Activated CD4-positive, alpha-beta T cell treated with anti-CD3 and anti-CD28 coated beads, Interleukin-2, amount 10 ng/mL, durations not matched to agents 7 days and 5 days (primary cell): ENCODE data around the gene MZT2A. TPM values are rescaled to one million over a fixed set of nuclear protein-coding genes. Genes with fewer than 3 reads are reported as not detected.
"Not testable (repeated sequence)": the region's sequence is repeated elsewhere in the genome, so short reads cannot be mapped to it uniquely, and the experiment has no call there.

Source experiments
- CTCF ChIA-PET: fragments of 350-600 bp; sonication (Branson Sonifier 250); formaldehyde crosslinking; loops from one replicate; lab custom pipeline; 2021; ENCODE audit warnings: antibody characterized with exemption; lab: Charles Lee
- POLR2A ChIA-PET: fragments of 350-600 bp; sonication (Branson Sonifier 250); formaldehyde crosslinking; loops from one replicate; lab custom pipeline; 2021; ENCODE audit warnings: antibody characterized with exemption; lab: Charles Lee
- DNase-seq: peaks from one replicate; pipeline ENCODE4 v3.0.0-alpha.2; 2020
- H3K27ac Mint-ChIP-seq: one replicate; pipeline ENCODE4 v1.8.0; 2021; ENCODE audit warnings: mild to moderate bottlenecking, moderate library complexity, mixed read lengths
- H3K27me3 Mint-ChIP-seq: one replicate; pipeline ENCODE4 v1.8.0; 2021; ENCODE audit warnings: mixed read lengths
- H3K36me3 Mint-ChIP-seq: one replicate; pipeline ENCODE4 v1.8.0; 2021; ENCODE audit warnings: low read depth, mixed read lengths
- H3K4me1 Mint-ChIP-seq: one replicate; pipeline ENCODE4 v1.8.0; 2021; ENCODE audit warnings: mixed read lengths
- H3K4me3 Mint-ChIP-seq: one replicate; pipeline ENCODE4 v1.8.0; 2021; ENCODE audit warnings: mild to moderate bottlenecking, moderate library complexity, mixed read lengths
- H3K9me3 Mint-ChIP-seq: one replicate; pipeline ENCODE4 v1.8.0; 2021; ENCODE audit warnings: mixed read lengths
- total RNA-seq, 2 experiments: library from RNA; stranded (reverse); gene quantifications; one replicate each; pipeline ENCODE4 v1.2.3, GENCODE V29; 2021

The MZT2A gene
- total RNA-seq, 2 experiments from 2014 or later = 96.9 to 116 TPM

DNA sequence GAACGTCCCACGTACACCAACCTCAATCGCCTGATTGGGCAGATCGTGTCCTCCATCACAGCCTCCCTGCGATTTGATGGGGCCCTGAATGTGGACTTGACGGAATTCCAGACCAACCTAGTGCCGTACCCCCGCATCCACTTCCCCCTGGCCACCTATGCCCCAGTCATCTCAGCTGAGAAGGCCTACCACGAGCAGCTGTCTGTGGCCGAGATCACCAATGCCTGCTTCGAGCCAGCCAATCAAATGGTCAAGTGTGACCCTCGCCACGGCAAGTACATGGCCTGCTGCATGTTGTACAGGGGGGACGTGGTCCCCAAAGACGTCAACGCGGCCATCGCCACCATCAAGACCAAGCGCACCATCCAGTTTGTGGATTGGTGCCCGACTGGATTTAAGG is 11.8 kb downstream of the MZT2A start:
- H3K4me3 Mint-ChIP-seq, DNase-seq, CTCF ChIA-PET, H3K9me3 Mint-ChIP-seq, H3K27me3 Mint-ChIP-seq, POLR2A ChIA-PET, H3K27ac Mint-ChIP-seq: not testable (repeated sequence)
- H3K36me3 Mint-ChIP-seq = peaks cover 12% of the 10 kb centered on the region
- peaks cover 12% of the 10 kb centered on the region for H3K4me1 Mint-ChIP-seq

DNA sequence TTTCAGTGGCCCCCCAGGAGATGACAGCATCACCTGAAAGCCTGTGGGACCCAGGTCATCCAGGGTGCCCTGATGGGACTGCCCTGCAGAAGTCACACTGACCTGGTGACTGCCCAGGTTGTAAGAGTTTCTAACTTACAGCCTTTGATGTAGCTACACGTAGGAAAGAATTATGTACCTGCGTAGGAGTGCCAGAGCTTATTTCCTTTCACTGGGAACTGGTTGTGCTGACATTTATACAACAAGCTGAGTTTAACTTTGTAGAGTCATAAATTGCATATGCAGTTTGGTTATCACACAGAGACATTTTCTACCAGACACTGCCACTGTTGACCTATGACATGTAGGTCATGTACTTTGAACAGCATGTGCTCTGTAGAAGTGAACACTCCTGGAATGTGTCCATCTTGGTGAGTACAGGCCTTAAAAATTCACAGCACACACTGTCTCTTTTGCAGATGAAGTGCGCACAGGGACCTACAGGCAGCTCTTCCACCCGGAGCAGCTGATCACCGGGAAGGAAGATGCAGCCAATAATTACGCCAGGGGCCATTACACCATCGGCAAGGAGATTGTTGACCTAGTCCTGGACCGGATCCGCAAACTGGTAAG is 13.2 kb downstream of the MZT2A start:
- H3K4me3 Mint-ChIP-seq, CTCF ChIA-PET, H3K9me3 Mint-ChIP-seq, H3K27me3 Mint-ChIP-seq, POLR2A ChIA-PET, H3K27ac Mint-ChIP-seq, DNase-seq: not testable (repeated sequence)
- peaks cover 12% of the 10 kb centered on the region for H3K4me1 Mint-ChIP-seq
- H3K36me3 Mint-ChIP-seq = peaks cover 12% of the 10 kb centered on the region

DNA sequence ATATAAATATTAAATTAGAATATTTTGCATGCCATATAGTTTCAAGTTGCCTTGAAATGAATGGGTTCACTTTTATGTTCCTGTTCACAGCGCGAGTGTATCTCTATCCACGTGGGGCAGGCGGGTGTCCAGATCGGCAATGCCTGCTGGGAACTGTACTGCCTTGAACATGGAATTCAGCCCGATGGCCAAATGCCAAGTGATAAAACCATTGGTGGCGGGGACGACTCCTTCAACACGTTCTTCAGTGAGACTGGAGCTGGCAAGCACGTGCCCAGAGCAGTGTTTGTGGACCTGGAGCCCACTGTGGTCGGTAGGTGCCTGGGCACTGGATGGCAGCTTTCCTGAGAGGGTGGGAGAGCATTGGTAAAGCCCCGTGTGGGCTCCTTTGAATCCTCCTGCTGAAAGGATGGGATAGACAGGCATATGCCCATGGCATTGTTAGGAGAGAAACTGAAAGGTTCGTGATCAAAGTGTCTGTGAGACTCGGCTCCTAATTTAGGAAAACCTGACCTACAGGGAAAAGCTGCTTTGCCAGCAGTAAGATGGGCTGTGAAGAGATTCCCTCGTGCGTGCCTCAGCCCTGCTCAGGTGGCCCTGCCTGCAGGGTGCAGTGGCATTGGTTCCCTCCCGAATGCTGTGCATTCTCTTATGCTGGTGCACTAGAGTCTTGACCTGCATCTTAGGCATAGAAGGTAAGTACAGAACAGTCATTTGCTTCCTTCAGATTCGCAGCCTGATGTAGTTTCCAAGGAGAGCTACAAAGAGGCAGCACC is 13.9 kb downstream of the MZT2A start:
- Mint-ChIP-seq H3K36me3 (peaks cover 11% of the 10 kb centered on the region), H3K4me1 (peaks cover 12% of the 10 kb centered on the region)
- DNase-seq, H3K27ac Mint-ChIP-seq, H3K27me3 Mint-ChIP-seq, H3K9me3 Mint-ChIP-seq, POLR2A ChIA-PET, CTCF ChIA-PET, H3K4me3 Mint-ChIP-seq: not testable (repeated sequence)

DNA sequence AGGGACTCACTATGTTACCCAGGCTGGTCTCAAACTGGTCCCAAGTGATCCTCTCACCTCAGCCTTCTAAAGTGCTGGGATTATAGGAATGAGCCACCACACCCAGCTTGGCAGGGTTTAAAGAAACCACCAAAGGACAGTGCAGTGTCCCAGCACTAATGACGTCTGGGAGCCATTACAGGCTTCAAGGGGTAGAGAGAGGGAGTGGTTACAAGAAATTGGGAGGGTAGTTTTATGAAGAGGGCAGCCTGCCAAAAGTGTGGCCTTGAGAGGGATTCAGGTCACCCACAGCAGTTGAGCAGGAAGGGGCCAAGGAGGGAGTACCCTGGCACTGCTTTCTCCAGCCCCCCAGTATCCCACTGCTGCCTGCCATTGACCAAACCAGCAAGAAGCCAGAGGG is 15.0 kb downstream of the MZT2A start:
- H3K4me1 Mint-ChIP-seq, H3K27ac Mint-ChIP-seq, H3K36me3 Mint-ChIP-seq, DNase-seq, POLR2A ChIA-PET, H3K9me3 Mint-ChIP-seq, H3K27me3 Mint-ChIP-seq, H3K4me3 Mint-ChIP-seq: not testable (repeated sequence)
- CTCF ChIA-PET = interaction anchor here (1.6 kb wide), 1 partner anchor 15 kb away, joined by 4 read pairs; the partner anchor contains the start of gene MZT2A

DNA sequence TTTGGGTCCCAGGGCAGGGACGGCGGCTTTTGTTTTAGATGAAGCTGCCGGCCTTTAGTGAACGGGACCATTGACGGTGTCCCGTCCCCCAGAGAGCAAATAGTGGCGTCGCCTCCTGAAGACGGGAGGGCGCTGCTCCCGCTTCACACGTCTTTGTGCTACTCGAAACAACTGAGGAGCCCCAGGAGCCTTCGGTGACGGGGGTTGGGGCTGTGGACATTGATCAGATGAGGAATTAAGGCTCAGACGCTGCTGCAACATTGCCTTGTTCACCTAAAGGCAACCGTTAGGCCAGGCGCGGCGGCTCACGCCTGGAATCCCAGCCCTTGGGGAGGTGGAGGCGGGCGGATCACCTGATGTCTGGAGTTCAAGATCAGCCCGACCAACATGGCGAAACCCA is 15.8 kb downstream of the MZT2A start:
- not testable (repeated sequence) for H3K27me3 Mint-ChIP-seq, H3K4me3 Mint-ChIP-seq
- CTCF ChIA-PET = interaction anchor here (1.6 kb wide), 1 partner anchor 16 kb away, joined by 4 read pairs; the partner anchor contains the start of gene MZT2A

DNA sequence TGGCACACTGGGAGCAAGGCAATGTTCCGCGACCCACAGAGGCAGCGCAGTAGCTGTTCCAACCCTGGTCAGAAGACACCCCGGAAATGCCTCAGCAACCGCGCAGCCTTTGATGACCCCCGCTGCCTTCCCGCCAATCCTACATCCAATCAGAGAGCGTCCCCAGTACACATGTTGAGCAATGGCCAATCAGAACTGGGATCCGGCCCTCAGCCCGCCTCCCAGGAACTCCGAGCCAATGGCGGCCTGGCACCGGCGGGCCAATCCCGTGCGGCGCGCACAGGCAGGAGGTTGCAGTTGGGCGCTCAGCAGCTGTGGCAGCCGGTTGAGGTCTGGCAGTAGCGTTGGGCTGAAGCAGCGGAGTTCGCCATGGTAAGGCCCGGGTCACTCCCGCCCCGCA is 16.4 kb downstream of the MZT2A start, which contains the start of gene TUBA3D:
Gene TUBA3D, plus strand, starts transcription at position 289 of the 400 bp plus-strand sequence. Its CDS starts 81 bp downstream, at position 370.
- CTCF ChIA-PET = interaction anchor here (1.6 kb wide), 1 partner anchor 17 kb away, joined by 4 read pairs; the partner anchor contains the start of gene MZT2A
- DNase-seq = no peak
- no peaks in the 10 kb centered on the region for H3K4me1 Mint-ChIP-seq
- H3K4me3 Mint-ChIP-seq = no peak within 1 kb of the TSS
- no peak within 1 kb of the TSS for H3K27ac Mint-ChIP-seq
- peaks cover 3% of the 10 kb centered on the region for H3K36me3 Mint-ChIP-seq
- no peaks in the 10 kb centered on the region for H3K9me3 Mint-ChIP-seq
- H3K27me3 Mint-ChIP-seq = no peaks in the 10 kb centered on the region
- POLR2A ChIA-PET = no interaction called here

More for the DNA sequence above, 15.8 kb downstream of the MZT2A start:
- H3K27ac Mint-ChIP-seq, POLR2A ChIA-PET, H3K36me3 Mint-ChIP-seq, H3K4me1 Mint-ChIP-seq, H3K9me3 Mint-ChIP-seq, DNase-seq: not testable (repeated sequence)

DNA sequence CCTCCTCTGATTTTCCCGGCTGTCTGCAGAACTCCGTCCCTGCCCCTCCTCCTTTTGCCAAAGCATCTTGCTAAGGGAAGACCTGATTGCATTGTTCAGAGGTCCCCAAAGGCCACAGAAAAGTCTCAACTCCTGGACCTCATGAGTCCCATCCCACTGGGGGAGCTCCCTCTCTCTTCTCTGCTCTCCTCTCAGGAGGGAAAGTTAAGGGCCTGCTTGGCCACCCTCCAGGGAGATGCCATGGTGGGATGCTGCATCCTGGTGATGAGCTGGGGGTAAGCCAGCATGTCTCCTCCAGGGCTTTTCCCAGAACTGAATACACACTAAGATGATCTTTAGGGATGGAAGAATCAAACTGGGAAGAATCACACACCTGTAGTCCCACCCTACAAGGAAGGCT is 18.9 kb downstream of the MZT2A start:
- DNase-seq, H3K36me3 Mint-ChIP-seq, H3K27me3 Mint-ChIP-seq, H3K4me1 Mint-ChIP-seq, H3K4me3 Mint-ChIP-seq, POLR2A ChIA-PET, H3K27ac Mint-ChIP-seq, H3K9me3 Mint-ChIP-seq: not testable (repeated sequence)
- CTCF ChIA-PET = interaction anchor here (1.0 kb wide), 1 partner anchor 20 kb away, joined by 4 read pairs; no protein-coding TSS in a partner anchor

DNA sequence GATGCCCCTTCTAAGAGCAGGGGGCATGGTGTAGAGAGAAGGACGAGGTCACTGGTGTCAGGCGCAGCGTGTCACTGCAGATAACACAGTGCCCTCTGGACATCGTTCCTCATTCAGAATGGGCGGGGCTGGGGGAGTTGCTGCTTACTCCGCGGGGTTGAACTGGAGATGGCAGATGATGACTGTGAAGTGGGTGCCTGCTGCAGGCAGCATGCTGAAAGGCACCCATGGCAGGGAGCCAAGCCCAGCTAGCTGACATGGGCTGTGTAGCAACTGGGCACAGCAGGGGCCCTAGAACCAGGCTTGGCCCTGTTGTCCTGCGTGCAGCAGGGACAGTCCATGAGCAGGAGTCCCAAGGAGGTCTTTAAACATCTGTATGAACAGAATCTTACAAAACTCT is 20.6 kb downstream of the MZT2A start:
- POLR2A ChIA-PET, CTCF ChIA-PET: not testable (repeated sequence)

DNA sequence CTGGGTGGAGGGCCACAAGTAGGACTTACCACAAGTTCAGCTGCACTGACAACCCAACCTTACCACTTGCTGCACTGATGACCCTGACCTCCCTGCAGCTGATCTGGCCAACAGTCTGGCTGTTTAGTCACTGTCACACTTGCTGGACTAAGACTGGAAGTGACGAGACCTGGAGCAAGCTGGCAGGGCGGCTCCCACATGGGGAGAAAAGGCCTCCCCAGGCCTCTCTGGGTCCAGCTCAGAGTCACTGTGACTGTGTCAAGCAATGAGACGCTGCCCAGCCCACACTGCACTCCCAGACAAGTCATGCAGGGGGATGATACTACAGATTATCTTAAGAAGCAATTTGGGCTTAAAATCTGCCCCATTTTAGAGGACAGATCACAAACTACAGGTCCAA is 21.3 kb downstream of the MZT2A start:
- H3K36me3 Mint-ChIP-seq = not testable (repeated sequence)

More for the DNA sequence above, 20.6 kb downstream of the MZT2A start:
- H3K27me3 Mint-ChIP-seq, H3K4me3 Mint-ChIP-seq, DNase-seq, H3K9me3 Mint-ChIP-seq, H3K27ac Mint-ChIP-seq, H3K4me1 Mint-ChIP-seq, H3K36me3 Mint-ChIP-seq: not testable (repeated sequence)

DNA sequence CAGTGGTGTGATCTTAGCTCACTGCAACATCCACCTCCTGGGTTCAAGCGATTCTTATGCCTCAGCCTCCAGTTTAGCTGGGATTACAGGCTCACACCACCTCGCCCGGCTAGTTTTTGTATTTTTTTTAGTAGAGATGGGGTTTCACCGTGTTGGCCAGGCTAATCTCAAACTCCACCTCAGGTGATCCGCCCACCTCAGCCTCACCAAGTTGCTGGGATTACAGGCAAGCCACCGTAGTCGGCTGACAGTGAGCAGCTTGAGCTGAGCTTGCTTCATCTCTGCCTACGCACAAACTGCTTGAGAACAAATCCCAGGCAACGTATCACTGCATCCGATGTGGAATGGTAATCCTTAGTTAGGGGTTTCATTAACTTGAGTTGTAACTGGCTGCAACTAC is 24.5 kb downstream of the MZT2A start:
- DNase-seq, H3K36me3 Mint-ChIP-seq, H3K9me3 Mint-ChIP-seq, H3K4me1 Mint-ChIP-seq, CTCF ChIA-PET, H3K27me3 Mint-ChIP-seq, H3K4me3 Mint-ChIP-seq, H3K27ac Mint-ChIP-seq, POLR2A ChIA-PET: not testable (repeated sequence)

More for the DNA sequence above, 21.3 kb downstream of the MZT2A start:
- DNase-seq, POLR2A ChIA-PET, H3K27ac Mint-ChIP-seq, H3K27me3 Mint-ChIP-seq, H3K9me3 Mint-ChIP-seq, CTCF ChIA-PET, H3K4me1 Mint-ChIP-seq, H3K4me3 Mint-ChIP-seq: not testable (repeated sequence)

DNA sequence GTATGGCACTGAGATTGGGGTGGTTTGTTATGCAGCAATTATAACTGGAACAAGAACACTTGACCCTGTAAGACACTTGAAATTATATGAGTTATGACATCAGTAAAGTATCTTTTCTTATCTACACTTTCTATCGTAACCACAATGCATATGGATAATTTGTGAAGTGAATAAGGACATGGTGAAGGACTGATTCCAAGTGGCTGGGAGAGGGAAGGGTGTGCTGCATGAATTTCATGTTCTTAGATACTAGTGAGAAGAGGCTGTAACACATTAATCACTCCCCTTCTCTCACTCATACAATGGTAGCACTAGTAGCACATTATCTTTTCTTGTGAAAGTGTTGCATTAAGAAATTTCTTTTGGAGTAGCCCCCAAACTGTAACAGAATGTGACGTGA is 37.3 kb downstream of the MZT2A start:
- POLR2A ChIA-PET, H3K4me3 Mint-ChIP-seq, H3K36me3 Mint-ChIP-seq, DNase-seq, H3K9me3 Mint-ChIP-seq, H3K27ac Mint-ChIP-seq, CTCF ChIA-PET: not testable (repeated sequence)
- Mint-ChIP-seq H3K4me1 (peaks cover 10% of the 10 kb centered on the region), H3K27me3 (peaks cover 18% of the 10 kb centered on the region)

DNA sequence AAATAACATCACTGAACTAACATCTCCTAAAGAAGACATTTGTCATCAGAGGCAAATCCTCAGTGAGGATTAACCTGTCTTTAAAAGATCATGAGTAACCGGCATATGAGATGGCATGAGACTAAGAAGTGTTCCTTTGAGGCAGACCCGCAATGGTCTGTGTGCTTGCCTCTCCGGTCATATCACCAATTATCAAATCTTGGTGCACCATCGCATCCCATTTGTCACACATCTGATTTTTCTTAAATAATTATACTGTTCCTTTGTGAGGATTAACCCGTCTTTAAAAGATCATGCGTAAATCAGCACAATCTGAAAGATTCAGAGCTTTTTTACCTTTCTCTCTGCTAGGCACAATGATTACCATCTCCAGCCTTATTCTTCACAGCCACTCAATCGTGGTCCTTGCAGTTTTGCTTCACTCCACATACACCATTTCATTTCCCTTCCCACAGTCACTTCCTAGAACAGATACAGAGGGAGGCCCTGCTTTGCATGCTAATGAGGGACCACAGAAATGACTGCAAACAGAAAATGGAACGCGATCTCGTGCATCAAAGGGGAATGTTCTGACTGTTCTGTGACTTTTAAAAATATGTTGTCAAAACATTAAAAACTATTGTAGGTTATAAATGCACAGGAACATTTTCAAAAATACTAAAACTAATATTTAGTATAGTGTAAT is 40.8 kb downstream of the MZT2A start:
- H3K27ac Mint-ChIP-seq, DNase-seq, H3K36me3 Mint-ChIP-seq, H3K27me3 Mint-ChIP-seq, POLR2A ChIA-PET, H3K9me3 Mint-ChIP-seq, H3K4me3 Mint-ChIP-seq, CTCF ChIA-PET: not testable (repeated sequence)
- H3K4me1 Mint-ChIP-seq = peaks cover 10% of the 10 kb centered on the region

DNA sequence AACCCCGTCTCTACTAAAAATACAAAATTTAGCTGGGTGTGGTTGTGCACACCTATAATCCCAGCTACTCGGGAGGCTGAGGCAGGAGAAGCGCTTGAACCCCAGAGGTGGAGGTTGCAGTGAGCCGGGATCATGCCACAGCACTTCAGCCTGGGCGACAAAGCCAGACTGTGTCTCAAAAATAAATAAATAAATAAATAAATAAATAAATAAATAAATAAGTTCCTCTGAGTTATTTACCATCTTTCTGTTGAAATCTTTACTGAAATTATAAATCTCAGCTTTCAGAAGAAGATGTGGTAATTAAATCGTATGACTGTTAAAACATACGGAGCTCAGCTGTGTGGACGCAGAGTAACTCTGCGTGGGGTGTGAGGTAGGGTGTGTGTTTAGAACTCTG is 44.2 kb downstream of the MZT2A start:
- H3K27me3 Mint-ChIP-seq, CTCF ChIA-PET, POLR2A ChIA-PET, H3K36me3 Mint-ChIP-seq, H3K27ac Mint-ChIP-seq, H3K9me3 Mint-ChIP-seq, H3K4me3 Mint-ChIP-seq, DNase-seq: not testable (repeated sequence)
- H3K4me1 Mint-ChIP-seq = peaks cover 10% of the 10 kb centered on the region
